Transverse colon (tissue), 4 donors: ENCODE results near the gene TRPV3. TPM values are rescaled to one million over a fixed set of nuclear protein-coding genes. Genes with fewer than 3 reads are reported as not detected.

Experiments used
- DNase-seq: peaks from one replicate; pipeline ENCODE4 v3.0.0-alpha.2; 2019
- H3K27ac ChIP-seq, 4 donors: fragments of 200-600 bp; sonication (generic); 2 replicates each; pipeline ENCODE4 v1.5.1; 2016 to 2018; ENCODE audit warnings: inconsistent platforms in 4 of 4
- H3K27me3 ChIP-seq: fragments of 200-600 bp; sonication (generic); 2 replicates; pipeline ENCODE4 v1.5.1; 2017; ENCODE audit warnings: inconsistent platforms
- H3K36me3 ChIP-seq, 4 donors: fragments of 200-600 bp; sonication (generic); 2 replicates each; pipeline ENCODE4 v1.5.1; 2017 to 2019; ENCODE audit warnings: inconsistent platforms in 4 of 4
- H3K4me1 ChIP-seq, 4 donors: fragments of 200-600 bp; sonication (generic); 2 replicates each; pipeline ENCODE4 v1.5.1; 2017 to 2020; ENCODE audit warnings: inconsistent platforms in 4 of 4
- H3K4me3 ChIP-seq, 4 donors: fragments of 200-600 bp; sonication (generic); 1 replicate in 1 of 4; 2 replicates in 3 of 4; pipeline versions ENCODE4 v1.5.1 to v1.6.1; 2017 to 2019; ENCODE audit warnings: inconsistent platforms in 4 of 4
- H3K9me3 ChIP-seq, 2 donors: fragments of 200-600 bp; sonication (generic); 2 replicates each; pipeline ENCODE4 v1.5.1; 2017 to 2019; ENCODE audit warnings: inconsistent platforms in 2 of 2
- EP300 ChIP-seq: sonication (generic); formaldehyde crosslinking; IDR thresholded peaks from one replicate; pipeline ENCODE4 v1.6.1; 2017; ENCODE audit warnings: antibody characterized with exemption, low read depth
- POLR2A ChIP-seq: fragments of 450-650 bp; IDR thresholded peaks from one replicate; pipeline ENCODE4 v1.6.1; 2016; ENCODE audit warnings: antibody characterized with exemption, mild to moderate bottlenecking, moderate library complexity
- POLR2AphosphoS5 ChIP-seq, 3 donors: sonication (generic); formaldehyde crosslinking; IDR thresholded peaks; one replicate each; pipeline ENCODE4 v1.6.1; 2016; ENCODE audit warnings: antibody characterized with exemption in 3 of 3
- WGBS, 2 donors: methylation state at CpG; one replicate each; pipeline ENCODE4 v1.1.5; 2018; ENCODE audit warnings: low coverage in 1 of 2; 5-methylcytosine and 5-hydroxymethylcytosine counted together
- in situ Hi-C, 4 donors: fragments of 200-750 bp; cut with MboI; loops; one replicate each; pipeline versions ENCODE4 v1.15.0 to v1.15.1; 2017; ENCODE audit warnings: low sequenced_read_pairs in 3 of 4, low pct_ligation_motif_present in 1 of 4, low pct_unique_long_range_greater_than_20kb in 1 of 4
- intact Hi-C: fragments of 100-400 bp; cut with DNase I; formaldehyde crosslinking; loops from one replicate; pipeline ENCODE4 v1.15.1; 2023; ENCODE audit warnings: low total_unique reads
- total RNA-seq, 4 donors: library from RNA; depleted of rRNA; stranded (reverse); fragments of >200 nt; gene quantifications; one replicate each; pipeline ENCODE4 v1.1.0, GENCODE V29; 2016
- TF ChIP-seq, protein P1 (sequence below), 5 experiments: fragments of 200-600 bp in 3 of 5; fragments of 450-650 bp in 2 of 5; sonication (generic) in 3 of 5; IDR thresholded peaks; 1 replicate in 2 of 5; 2 replicates in 3 of 5; pipeline ENCODE4 v1.5.1; 2016 to 2017; ENCODE audit warnings: antibody characterized with exemption in 5 of 5, inconsistent platforms in 3 of 5, mild to moderate bottlenecking in 2 of 5, moderate library complexity in 1 of 5

The TRPV3 gene
- total RNA-seq, 4 donors from 2014 or later: 0.20 to 7.1 (median 3.7) TPM

DNA sequence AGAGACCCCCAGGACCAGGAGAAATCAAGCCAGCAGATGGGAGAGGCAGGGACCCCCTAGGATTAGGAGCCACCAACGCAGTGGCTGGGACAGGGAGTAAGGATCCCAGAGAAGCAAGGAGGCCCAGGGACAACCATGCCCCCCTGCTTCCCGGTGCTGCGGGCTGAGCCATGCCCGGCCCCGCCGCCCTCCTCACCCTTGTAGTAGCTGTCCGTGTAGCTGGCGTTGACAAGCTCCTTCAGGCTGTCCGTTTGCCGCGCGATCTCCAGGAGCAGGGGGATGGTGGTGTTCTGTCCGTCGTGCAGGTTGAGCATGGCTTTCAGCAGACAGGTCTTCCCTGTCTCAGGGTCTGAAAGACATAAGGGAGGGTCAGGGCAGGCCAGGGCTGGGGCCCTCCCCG is 33.2 kb upstream of the TRPV3 start:
- H3K4me1 ChIP-seq: no peaks in the 10 kb centered on the region
- no peak for DNase-seq
- no peaks in the 10 kb centered on the region for H3K27me3 ChIP-seq
- no peak overlapping the region for H3K4me3 ChIP-seq
- in situ Hi-C loops (no loop called here), intact Hi-C loops (no loop called here)
- 90% methylated on average over 14 of the region's 15 CpGs; no CpG with 5 or more reads in 1 of the 2 donors for WGBS, 2 donors
- peaks cover 0 to 9% (median 3%) of the 10 kb centered on the region in 4 donors for H3K36me3 ChIP-seq
- no peaks in the 10 kb centered on the region for H3K9me3 ChIP-seq
- TF ChIP-seq, protein P1, sequence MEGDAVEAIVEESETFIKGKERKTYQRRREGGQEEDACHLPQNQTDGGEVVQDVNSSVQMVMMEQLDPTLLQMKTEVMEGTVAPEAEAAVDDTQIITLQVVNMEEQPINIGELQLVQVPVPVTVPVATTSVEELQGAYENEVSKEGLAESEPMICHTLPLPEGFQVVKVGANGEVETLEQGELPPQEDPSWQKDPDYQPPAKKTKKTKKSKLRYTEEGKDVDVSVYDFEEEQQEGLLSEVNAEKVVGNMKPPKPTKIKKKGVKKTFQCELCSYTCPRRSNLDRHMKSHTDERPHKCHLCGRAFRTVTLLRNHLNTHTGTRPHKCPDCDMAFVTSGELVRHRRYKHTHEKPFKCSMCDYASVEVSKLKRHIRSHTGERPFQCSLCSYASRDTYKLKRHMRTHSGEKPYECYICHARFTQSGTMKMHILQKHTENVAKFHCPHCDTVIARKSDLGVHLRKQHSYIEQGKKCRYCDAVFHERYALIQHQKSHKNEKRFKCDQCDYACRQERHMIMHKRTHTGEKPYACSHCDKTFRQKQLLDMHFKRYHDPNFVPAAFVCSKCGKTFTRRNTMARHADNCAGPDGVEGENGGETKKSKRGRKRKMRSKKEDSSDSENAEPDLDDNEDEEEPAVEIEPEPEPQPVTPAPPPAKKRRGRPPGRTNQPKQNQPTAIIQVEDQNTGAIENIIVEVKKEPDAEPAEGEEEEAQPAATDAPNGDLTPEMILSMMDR (IDR thresholded peaks at IDR 0.05): no peak
- TF ChIP-seq POLR2A (no peak), POLR2AphosphoS5 (IDR thresholded peaks at IDR 0.05) (no peak), EP300 (no peak)
- no peak overlapping the region for H3K27ac ChIP-seq

DNA sequence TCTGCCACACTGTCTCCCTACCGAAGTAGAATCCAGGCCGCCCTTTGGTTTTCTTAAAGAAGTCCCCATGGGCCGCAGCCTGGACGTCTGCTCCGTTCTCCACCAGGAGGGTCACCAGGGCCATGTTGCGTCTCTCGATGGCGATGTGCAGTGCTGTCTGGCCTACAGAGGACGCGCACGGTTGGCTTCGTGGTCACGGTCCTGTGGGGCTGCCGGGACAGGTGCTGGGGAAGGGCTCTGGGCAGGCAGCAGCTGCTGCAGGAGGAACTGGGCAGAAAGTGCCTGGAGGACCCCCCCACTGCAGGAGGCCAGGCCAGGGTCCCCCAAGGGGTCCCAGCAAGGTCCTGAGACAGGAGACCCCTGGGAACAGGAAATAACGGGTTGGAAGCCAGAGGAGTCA is 32.6 kb upstream of the TRPV3 start:
- peaks cover 0 to 9% (median 3%) of the 10 kb centered on the region in 4 donors for H3K36me3 ChIP-seq
- intact Hi-C loops (no loop called here), in situ Hi-C loops (no loop called here)
- H3K27ac ChIP-seq: no peak overlapping the region
- no peaks in the 10 kb centered on the region for H3K27me3 ChIP-seq
- no peaks in the 10 kb centered on the region for H3K4me1 ChIP-seq
- no peaks in the 10 kb centered on the region for H3K9me3 ChIP-seq
- no peak for DNase-seq
- TF ChIP-seq POLR2A (no peak), EP300 (no peak), POLR2AphosphoS5 (IDR thresholded peaks at IDR 0.05) (no peak)
- TF ChIP-seq, protein P1 (IDR thresholded peaks at IDR 0.05): no peak
- H3K4me3 ChIP-seq: no peak overlapping the region
- WGBS, 2 donors: 90% methylated on average over 14 of the region's 15 CpGs; no CpG with 5 or more reads in 1 of the 2 donors

DNA sequence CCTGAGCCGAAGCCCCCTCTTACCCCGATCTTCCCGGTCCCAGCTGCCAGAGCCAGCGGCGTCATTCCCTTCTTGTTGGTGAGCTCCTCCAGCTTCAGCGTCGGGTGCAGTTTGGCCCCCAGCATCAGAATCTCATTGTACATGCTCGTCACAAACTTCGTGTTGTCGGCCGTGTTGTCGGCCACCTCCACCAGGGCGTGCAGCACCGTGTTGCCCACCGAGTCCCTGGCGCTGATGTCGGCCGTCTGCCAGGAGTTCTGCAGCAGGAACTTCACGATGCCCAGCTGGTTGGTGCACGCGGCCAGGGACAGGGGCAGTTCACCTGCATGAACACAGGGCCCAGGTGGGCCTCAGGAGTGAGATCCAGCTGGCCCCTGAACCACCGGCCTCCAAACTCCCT is 32.2 kb upstream of the TRPV3 start:
- DNase-seq: no peak
- no peak overlapping the region for H3K27ac ChIP-seq
- H3K4me3 ChIP-seq: no peak overlapping the region
- TF ChIP-seq POLR2AphosphoS5 (IDR thresholded peaks at IDR 0.05) (no peak), POLR2A (no peak), EP300 (no peak)
- TF ChIP-seq, protein P1 (IDR thresholded peaks at IDR 0.05): no peak
- H3K9me3 ChIP-seq: no peaks in the 10 kb centered on the region
- no peaks in the 10 kb centered on the region for H3K4me1 ChIP-seq
- no peaks in the 10 kb centered on the region for H3K27me3 ChIP-seq
- peaks cover 0 to 9% (median 3%) of the 10 kb centered on the region in 4 donors for H3K36me3 ChIP-seq
- intact Hi-C loops: no loop called here
- WGBS, 2 donors: 99% methylated on average over 19 of the region's 22 CpGs; no CpG with 5 or more reads in 1 of the 2 donors
- in situ Hi-C loops: no loop called here

DNA sequence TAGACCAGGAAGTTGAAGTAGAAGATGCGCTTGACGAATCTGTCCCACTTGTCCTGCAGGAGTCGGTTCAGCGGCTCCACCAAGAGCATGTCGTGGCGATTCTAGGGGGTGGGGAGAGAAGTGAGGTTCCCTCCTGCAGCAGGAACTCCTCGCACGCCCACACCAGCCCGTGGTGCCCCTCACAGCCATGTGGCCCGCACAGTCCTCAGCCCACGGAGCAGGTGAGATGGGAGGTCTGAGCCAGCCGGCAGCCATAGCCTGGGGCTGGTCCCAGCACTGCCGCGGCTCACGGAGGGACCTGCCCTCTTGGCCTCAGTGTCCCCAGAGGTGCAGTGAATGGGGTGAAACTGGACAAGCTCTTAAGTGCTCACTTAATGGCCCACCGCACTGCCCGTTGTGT is 28.2 kb upstream of the TRPV3 start:
- no peaks in the 10 kb centered on the region for H3K9me3 ChIP-seq
- in situ Hi-C loops: no loop called here
- peaks cover 0 to 6% (median 0%) of the 10 kb centered on the region in 4 donors for H3K36me3 ChIP-seq
- no peaks in the 10 kb centered on the region for H3K27me3 ChIP-seq
- no peak overlapping the region for H3K4me3 ChIP-seq
- TF ChIP-seq, protein P1 (IDR thresholded peaks at IDR 0.05): no peak
- TF ChIP-seq EP300 (no peak), POLR2AphosphoS5 (IDR thresholded peaks at IDR 0.05) (no peak), POLR2A (no peak)
- no peak for DNase-seq
- intact Hi-C loops: no loop called here
- H3K27ac ChIP-seq: no peak overlapping the region
- no peaks in the 10 kb centered on the region for H3K4me1 ChIP-seq
- WGBS, 2 donors: 95% methylated on average over 17 of the region's 17 CpGs; no CpG with 5 or more reads in 1 of the 2 donors
